Astrocyte of the spinal cord (primary cell): ENCODE measurements around the gene CHAF1A.
A peak's percentile ranks its signal among the peaks of the same experiment; 100 is the strongest.

Source experiments
- DNase-seq: peaks from one replicate; pipeline ENCODE4 v3.0.0; 2011; ENCODE audit warnings: low read depth, low spot score
- H3K4me3 ChIP-seq: 2 replicates; pipeline ENCODE4 v1.5.1; 2011; ENCODE audit warnings: low read depth, mild to moderate bottlenecking, low read length, moderate library complexity
- CTCF ChIP-seq: IDR thresholded peaks from 2 replicates; pipeline ENCODE4 v1.5.1; 2012; ENCODE audit warnings: low read depth, mild to moderate bottlenecking, low read length, inconsistent platforms
- in situ Hi-C: cut with HindIII; loops from 2 replicates; pipeline ENCODE4 v1.10.0; 2017; ENCODE audit warnings: low sequenced_read_pairs

The CHAF1A gene

GRCh38 chr19:4362101-4362828 lies 40.2 kb upstream of the CHAF1A start:
- H3K4me3 ChIP-seq = no peak overlapping the region

GRCh38 chr19:4362831-4363545 lies 39.5 kb upstream of the CHAF1A start:
- in situ Hi-C loops = no loop called here
- DNase-seq = no peak

More at GRCh38 chr19:4362101-4362828, 40.2 kb upstream of the CHAF1A start:
- no peak for TF ChIP-seq CTCF
- no peak for DNase-seq
- in situ Hi-C loops = no loop called here

GRCh38 chr19:4363571-4364304 lies 38.7 kb upstream of the CHAF1A start:
- DNase-seq = no peak
- no peak overlapping the region for H3K4me3 ChIP-seq
- in situ Hi-C loops = no loop called here
- TF ChIP-seq CTCF = no peak

More at GRCh38 chr19:4362831-4363545, 39.5 kb upstream of the CHAF1A start:
- peak; percentile 44 for TF ChIP-seq CTCF
- no peak overlapping the region for H3K4me3 ChIP-seq

GRCh38 chr19:4365341-4365740 lies 37.1 kb upstream of the CHAF1A start:
- DNase-seq = no peak
- no peak overlapping the region for H3K4me3 ChIP-seq
- in situ Hi-C loops = no loop called here
- no peak for TF ChIP-seq CTCF

- no peak overlapping the region for H3K4me3 ChIP-seq
- DNase-seq = no peak
- TF ChIP-seq CTCF = no peak
- in situ Hi-C loops = no loop called here
Measured at GRCh38 chr19:4365791-4366665, 36.4 kb upstream of the CHAF1A start.
